NCI-H524 (cell line): ENCODE results near the gene SCO2.
A peak's percentile ranks its signal among the peaks of the same experiment; 100 is the strongest.

Experiments used
- DNase-seq, 2 experiments: peaks; one replicate each; lab custom pipeline; 2025; lab: John Stamatoyannopoulos, UW

SCO2 gene

DNA sequence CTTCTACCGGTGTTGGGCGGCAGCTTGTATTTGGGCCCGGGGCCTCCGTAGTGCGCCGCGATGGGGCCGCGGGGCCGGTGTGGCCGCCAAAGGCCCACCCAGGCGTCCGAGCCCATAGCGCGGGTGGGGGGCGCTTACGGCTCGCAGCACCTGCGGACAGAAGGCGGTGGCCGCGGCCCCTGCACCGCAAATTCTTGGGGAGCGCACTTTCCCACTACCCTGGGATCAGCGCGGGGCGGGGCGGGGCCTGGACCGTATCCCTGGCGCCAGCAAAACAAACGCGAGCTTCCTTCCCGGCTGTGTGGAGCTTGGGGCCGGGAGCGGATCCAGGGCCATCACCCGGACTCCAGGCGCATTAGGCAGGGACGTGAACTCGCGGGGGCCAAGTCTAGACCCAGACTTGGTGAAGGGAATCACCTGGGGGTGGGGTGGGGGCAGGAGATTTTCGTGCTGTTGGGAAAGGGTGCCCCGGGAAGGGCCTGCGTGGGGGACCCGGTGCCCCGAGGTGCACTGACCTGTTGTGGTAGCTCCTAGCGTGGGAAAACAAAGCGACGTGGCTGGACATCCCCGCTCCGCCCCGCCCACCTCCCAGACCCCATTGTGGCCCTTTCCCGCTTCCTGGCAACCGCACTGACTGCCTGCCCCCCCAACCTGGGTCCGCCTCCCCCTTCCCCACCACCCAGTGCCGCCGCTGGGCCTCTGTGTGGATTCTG is 6.7 kb upstream of the SCO2 start:
- peak in 1 of 2 experiments; percentile 29 for DNase-seq

DNA sequence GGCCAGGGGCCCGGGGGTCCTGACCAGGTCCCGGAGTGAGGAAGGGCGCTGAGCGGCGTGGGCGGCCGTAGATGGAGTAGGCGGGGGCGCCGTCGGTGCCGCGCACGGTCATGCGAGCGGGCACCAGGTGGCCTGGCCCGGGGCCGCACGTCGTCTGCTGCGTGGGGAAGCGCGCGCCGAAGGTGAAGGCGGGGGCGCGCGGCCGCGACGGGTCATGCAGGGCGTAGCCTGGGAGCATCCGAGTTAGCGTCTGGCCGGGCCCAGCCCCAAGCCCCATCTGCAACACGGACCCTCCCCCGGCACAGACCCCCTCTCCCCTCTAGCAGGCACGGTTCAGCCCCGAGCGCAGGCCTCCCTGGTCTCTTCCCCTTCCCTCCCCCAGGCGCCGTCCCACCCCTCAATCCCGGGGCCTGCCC is 6.2 kb upstream of the SCO2 start:
- peak in 1 of 2 experiments; percentile 49 for DNase-seq

DNA sequence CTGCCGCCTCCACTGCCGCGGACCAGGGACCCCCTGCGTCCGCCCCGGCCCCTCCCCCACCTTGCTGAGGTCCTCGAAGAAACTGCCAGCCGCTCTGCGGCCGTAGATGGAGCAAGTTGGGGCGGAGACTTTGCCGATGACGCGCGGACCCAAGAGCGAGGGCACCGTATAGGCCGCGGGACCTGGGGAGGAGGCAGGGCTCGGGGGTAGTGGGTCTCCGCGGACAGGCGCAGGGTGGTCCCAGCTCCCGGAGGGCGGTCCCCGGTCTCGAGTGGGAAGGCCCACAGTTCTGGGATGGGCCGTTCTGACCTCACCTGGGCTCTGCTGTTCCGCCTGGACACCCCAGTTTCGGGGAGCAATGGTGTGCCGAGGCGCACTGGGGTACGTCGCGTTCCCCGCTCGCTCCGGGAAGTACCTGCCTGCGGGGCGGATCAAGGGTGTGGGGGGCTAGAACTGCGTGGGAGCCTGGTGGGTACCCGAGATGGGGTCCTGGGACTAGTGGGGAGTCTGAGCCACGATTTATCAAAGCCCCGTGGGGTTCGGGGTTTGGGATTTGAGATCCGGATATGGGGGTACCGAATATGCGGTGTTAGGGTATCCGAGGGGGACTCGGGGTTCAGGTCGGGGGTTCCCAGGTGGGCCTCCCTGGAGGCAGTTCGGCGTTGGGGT is 5.6 kb upstream of the SCO2 start:
- peak; percentile 32 to 58 for DNase-seq

DNA sequence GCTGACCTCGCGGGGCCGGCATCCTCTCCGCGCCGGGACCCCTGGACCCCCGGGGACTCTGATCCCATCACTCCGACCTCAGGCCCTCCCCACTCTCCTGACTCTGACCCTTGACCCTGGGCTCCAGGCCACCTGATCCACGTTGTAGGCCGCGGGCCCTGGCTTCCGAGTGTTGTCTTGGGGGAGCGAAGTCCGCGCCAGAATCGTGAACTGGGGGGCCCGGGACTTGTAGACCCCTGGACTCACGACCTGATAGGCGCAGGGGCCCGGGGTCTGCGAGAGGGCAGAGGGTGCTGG is 5.1 kb upstream of the SCO2 start:
- DNase-seq: no peak

DNA sequence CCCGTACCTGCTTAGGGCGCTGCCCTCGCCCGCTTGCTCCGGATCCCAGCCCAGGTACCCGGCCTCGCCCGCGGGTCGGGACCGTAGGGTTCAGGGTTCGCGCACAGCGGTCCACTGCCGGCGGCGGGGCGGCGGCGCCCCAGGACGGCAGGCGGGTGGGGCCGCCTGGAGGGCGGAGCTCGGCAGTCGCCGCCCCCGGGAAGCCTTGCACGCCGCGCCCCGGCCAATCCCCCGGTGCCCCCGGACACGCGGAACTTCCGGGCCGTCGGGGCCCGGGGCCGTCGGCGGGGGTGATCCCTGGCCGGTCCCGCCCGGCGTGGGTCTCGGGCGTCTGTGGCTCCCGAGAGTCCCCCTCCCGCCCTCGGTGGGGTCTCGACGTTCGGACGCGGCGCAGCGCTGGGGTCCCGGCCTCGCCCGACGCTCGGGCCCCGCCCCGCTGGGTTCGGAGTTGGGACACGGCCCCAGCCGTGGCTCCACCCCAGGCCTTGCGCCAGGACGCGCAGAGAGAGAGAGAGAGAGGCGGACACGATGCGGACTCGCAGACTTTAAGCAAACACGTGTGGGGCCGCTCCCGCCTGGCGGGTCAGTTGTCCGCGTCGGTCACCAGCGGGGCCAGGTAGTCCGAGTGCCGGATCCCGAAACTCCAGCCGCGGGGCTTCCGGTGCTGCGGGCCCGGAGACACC is 4.6 kb upstream of the SCO2 start, which contains the start of gene TYMP:
Gene TYMP (minus strand): TSS at position 116 of the 683 bp plus-strand sequence. CDS start 303 bp downstream, outside the sequence.
- DNase-seq: no peak

DNA sequence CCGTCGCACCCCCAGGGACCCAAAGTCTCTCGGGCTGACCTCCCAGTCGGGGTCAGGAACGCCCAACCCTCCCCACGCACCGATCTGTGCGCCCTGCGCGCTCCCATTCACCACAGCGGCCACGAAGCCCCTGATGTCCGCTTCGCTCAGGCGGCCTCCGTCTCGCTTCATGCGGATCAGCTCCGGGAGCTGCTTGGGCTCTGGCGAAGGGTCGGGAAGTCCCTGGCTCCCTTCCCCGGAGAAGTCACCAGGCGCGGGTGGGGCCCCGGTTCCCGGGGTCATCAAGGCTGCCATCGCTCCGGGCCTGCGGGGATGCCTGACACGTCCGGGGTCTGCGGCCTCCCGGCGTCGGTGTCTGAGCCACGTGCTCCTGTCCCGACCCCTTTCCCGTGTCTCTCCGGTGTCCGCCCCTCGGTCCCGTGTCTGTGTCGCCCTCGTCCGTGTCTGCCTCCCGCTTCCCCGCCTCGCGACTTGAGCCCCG is 4.1 kb upstream of the SCO2 start:
- no peak for DNase-seq

DNA sequence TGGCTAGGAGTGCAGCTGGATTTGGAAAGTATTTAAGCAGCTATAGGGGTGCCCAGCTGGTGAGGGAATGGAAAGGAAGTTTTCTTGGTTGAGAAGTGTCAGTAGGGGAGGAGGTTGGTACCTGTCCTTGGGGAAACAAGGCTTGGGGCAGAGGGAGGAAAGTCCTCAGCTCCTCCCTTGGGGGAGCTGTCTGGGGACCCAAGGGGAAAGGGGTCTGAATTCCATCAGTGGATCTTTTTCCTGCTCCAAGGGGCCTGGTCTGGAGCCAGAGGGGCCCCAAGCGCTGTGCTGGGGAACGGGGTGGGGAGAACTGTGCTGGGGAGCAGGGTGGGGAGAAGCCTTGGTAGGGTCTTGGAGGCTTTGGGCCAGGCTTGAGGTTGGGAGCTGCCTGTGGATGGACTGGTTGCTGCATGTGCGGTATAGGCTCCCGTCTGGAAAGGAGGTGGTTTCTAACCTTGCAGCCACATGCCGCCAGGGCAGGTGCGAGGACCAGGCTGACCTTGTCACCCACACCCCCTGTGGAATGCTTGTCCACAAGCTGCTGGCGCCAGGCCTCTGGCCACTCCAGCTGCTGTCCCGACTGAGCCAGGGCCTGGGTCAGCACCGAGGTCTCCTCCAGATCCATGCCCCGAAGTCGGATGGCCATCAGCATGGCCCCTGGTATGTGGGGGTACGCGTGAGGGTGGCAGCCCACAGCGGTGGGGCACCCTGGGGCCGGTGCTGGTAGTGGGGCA is 3.5 kb upstream of the SCO2 start:
- no peak for DNase-seq

DNA sequence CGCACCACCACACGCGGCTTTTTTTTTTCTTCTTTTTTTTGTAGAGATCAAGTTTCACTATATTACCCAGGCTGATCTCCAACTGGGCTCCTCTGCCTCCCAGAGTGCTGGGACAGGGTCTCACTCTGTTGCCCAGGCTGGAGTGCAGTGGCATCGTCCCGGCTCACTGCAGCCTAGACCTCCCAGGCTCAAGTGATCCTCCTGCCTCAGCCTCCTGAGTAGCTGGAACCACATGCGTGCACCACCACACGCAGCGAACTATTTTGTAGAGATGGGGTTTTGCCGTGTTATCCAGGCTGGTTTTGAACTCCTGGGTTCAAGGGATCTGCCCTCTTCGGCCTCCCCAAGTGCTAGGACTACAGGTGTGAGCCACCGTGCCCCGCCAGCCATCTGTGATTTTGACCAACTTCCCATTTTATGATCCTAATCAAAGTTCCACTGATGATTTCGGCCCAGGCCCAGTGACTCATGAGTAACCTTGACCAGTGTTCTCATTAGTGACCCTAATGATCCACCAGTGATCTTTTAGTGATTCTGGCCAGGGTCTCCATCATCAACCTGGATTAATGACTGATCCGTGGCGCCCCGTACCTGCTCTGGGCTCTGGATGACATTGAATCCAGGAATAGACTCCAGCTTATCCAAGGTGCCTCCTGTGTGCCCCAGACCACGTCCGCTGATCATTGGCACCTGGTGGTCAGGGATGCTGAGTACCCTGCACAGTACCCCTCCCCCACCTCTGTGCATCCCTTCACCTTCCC is 2.7 kb upstream of the SCO2 start:
- DNase-seq: peak in 1 of 2 experiments; percentile 33

DNA sequence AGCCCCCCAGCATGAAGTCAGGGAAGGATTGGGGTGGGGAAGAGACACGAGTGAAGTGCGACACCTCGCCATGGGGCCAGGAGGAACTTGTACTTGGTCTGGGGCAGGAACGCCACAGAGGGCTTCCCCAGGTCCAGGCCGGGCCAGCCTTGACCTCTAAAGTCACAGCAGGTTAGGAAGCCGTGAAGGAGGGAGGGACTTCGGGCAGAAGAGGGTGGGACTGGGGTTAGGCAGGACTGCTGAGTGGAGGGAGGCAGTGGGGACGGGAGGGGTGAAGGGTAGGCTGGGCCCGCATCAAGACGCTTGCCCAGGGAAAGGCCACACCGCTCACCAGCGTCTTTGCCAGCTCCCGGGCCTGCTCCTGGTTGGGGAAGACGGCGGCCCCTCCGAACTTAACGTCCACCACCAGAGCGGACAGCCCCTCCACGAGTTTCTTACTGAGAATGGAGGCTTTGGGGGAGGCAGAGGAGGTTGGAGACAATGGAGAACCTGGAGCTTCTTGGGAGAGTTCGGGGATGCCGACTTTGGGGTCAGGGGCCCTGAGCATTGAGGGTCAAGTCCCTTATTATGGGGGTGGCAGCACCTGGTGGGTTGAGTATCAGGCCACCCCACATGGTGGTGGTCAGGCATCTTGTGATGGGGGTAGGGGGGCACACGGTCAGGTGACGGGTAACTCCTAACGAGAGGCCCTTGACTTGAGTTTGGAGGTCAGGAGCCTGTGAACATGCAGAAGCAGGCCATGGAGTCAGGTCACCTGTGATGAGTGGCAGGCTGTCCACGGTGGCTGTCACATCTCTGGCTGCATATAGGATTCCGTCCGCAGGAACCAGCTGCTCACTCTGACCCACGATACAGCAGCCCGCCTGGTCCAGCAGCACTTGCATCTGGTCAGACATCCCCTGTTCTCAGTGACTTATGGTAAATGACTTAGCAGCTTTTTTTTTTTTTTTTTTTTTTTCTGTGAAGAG is 1.7 kb upstream of the SCO2 start:
- peak in 1 of 2 experiments; percentile 16 for DNase-seq

DNA sequence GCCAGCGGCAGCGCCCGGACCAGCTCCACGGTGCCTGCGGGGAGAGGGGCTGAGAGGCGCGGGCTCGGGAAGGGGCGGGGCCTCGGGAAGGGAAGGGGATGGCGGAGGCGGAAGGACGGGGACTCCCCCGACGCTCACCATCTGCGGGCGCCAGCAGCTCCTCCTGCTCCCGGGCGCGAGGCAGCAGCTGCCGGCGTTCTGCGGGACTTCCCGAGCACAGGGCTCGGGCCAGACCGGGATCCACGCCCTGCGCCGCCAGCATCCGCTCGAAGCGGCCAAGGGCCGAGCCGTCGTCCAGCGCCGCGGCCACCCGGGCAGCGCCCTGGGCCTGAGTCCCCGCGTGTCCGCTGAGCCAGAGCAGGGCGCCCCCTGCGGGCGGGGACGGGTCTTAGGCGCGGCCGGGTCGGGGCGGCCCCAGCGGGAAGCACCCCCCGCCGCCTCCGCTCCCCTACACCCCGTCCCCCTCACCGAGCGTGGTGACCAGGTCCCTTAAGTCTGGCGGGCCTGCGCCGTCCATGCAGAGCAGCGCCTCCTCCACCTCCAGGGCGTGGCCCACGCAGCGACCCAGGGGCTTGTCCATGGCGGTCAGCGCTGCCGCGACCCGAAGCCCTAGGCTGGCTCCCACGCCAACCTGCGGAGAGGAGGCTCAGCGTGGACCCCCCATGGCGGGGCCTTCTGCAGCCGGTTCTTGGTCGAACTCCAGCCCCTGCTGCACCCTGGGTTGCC is 873 bp upstream of the SCO2 start:
- DNase-seq: peak; percentile 63 to 74

DNA sequence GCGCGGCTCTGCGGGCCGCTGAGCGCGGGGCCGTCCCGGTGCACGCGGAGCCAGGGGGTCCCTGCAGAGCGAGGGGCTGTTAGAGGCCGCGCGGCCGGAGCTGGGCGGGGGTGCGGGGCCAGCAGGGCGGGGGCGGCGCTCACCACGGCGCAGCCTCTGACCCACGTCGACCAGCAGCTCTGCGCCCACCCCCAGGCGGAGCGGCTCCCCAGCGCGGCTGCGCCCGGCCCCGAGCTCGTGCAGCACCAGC is 385 bp upstream of the SCO2 start:
- no peak for DNase-seq

DNA sequence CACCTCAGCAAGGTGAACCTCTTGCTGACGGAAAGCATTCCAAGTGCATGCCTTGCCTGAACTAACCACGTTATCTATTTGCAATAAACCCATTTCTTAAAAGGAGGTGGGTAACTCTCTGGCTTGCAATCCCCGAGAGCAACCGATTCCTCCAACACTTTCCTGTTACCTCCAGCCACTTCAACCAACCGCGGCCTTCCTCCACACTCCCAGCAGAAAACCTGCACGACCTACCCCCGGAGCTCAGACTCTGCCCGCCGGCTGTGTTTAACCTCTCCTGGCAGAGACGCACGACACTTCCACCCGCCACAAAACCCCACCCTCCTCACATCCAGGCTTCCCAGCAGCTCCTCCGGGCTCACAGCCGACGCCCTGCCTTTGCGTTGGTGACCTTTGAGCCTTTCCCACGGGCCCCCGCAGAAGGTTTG is 708 bp downstream of the SCO2 start:
- DNase-seq: no peak

DNA sequence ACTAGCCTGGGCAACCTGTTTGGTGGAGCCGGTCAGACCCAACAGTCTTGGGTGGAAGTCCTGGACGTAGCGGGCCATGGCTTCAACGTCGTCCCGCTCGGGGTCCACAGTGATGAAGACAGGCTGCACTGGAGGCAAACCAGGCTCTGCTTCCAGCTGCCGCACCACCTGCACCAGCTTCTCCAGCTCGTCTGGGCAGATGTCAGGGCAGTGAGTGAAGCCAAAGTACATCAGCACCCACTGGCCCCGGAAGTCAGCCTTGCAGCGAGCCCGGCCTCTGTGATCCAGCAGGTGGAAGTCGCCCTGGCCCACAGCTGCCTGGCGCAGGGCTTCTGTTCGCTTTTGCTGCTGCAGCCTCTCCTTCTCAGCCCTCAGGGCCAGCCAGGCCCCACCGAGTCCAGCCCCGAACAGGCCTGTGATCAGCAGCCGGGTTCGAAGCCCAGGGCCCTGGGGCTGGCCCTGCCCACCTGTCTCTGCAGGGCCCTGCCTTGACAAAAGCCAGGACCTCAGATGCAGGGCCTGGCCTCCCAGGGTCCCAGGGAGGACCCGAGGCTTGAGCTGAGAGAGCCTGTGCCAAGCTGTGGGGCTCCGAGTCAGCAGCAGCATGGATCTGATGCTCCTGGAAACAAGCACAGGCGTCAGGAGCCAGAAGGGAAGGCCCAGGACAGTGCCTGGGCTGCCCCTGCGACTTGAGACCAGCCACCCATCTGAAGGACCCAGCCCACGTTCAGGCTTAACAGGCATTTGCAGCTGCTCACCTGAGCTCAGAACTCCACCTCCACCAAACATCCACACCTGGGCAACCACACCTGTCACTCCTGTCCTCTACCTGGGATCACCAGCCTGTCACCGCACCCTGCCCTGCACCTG is 1.4 kb downstream of the SCO2 start:
- DNase-seq: peak in 1 of 2 experiments; percentile 32

DNA sequence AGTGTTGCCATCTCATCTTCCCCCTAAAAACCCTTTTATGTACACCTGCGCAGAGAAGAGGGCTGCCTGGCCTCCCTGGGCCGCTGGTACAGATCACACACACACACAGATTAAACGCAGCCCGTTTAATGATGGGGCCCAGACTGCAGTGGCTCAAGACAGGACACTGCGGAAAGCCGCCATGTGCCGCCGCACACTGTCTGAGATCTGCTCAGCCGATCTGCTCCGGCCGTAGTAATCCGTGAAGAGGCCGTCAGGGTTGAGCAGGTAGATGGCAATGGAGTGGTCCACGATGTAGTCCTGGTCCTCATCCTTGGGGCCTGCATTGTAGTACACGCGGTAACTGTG is 2.0 kb downstream of the SCO2 start:
- no peak for DNase-seq

DNA sequence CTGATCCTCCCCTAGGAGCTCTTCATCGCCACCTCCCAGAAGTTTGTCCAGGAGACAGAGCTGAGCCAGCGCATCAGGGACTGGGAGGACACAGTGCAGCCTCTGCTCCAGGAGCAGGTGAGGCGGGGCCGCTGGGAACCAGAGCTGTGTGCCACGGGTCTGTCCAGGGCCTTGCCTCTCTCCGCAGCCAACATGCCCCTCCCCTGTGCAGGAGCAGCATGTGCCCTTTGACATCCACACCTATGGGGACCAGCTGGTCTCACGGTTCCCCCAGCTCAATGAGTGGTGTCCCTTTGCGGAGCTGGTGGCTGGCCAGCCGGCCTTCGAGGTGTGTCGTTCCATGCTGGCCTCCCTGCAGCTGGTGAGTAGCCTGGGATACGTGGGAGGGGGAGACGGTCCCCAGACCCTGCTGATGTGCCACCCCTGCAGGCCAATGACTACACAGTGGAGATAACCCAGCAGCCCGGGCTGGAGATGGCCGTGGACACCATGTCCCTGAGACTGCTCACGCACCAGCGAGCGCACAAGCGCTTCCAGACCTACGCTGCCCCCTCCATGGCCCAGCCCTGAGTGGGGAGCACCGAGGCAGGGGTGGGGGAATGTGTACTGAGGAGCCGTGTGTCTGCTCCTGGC is 2.5 kb downstream of the SCO2 start:
- DNase-seq: no peak

DNA sequence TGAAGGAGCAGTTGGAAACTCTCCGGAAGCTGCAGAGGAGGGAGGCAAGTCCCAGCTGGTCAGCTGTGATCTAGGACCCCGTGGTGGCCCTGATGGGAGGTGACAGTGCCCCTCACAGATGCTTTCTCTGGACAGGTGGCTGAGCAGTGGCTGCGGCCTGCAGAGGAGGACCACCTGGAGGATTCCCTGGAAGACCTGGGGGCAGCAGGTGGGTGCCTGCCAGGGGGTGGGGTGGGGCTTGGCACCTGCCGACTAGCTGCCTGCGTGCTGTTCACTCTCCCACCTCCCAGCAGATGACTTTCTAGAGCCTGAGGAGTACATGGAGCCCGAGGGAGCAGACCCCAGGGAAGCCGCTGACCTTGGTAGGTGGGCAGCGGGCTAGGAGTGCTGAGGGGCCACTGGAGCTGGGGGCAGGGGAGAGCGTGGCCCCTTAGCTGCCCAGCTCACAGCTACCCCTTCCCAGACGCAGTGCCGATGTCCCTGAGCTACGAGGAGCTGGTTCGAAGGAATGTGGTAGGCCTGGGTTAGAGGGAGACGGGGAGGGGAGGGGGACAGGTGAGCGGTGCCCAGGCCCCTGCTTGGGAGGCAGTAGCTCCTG is 3.1 kb downstream of the SCO2 start:
- no peak for DNase-seq

DNA sequence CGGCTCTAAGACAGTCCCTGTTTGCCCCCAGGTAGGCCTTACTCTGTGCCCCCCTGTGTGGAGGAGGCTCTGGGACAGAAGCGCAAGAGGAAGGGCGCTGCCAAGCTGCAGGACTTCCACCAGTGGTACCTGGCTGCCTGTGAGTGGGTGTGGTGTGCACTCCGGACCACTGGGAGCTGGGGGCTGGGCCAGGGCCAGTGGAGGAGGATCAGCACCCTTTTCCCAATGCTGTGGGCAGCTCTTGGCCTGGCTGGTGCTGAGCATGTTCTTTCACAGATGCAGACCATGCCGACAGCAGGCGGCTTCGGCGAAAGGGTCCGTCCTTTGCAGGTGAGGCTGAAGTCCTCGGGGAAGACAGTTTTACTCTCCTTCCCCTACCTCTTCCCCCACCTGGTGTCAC is 3.7 kb downstream of the SCO2 start:
- no peak for DNase-seq

DNA sequence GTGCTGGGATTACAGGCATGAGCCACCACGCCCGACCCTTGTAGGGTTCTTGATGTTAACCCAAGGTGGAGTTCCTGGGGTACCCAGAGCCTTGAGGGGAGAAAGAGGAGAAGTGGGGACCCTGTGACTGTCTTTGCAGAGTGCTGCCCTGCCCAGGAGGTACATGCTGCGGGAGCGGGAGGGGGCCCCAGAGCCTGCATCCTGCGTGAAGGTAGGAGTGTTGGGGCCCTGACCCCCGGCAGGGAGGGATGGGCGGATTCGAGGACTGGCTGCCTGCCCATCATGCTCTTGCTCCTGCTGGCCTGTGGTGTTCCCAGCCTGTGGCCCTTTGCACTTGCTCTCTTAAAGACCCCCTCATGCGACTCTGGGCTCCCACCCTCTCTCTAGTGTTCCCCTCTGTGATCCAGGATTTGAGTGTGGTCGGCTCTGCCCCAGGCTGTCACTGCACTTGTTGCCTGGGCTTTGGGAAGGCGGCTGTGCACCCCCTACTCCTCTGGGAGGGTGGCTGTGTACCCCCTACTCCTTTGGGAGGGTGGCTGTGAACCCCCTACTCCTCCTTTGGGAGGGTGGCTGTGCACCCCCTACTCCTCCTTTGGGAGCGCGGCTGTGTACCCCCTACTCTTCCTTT is 4.5 kb downstream of the SCO2 start:
- no peak for DNase-seq
